ENCODE data around the gene SNX7.
A peak's percentile ranks its signal among the peaks of the same experiment; 100 is the strongest.

The SNX7 gene

DNA sequence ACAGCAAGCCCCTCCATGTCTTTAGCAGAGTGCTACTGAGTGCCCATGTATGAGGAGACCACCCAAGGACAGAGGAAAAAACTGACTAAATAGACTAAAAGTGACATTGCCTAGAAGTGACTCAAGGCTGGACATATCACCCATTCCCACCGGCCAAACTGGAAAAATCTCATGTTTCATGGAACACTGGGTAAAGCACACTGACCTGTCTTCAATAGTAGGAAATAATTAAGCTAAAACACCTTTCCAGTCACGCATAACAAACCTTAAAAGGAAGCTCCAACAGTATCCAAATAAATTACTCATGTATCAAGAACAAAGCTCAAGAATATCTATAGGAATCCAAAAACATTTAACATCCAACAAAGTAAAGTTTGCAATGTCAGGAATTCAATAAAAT is 120.4 kb downstream of the SNX7 start:
- no peaks in the 10 kb centered on the region for H3K27me3 Mint-ChIP-seq
- no peak for ATAC-seq
- peaks cover 11% of the 10 kb centered on the region for H3K9me3 Mint-ChIP-seq
- H3K36me3 Mint-ChIP-seq: no peaks in the 10 kb centered on the region
- no peak overlapping the region for H3K4me3 Mint-ChIP-seq
- no peak overlapping the region for H3K27ac Mint-ChIP-seq
- H3K4me1 Mint-ChIP-seq: no peaks in the 10 kb centered on the region

DNA sequence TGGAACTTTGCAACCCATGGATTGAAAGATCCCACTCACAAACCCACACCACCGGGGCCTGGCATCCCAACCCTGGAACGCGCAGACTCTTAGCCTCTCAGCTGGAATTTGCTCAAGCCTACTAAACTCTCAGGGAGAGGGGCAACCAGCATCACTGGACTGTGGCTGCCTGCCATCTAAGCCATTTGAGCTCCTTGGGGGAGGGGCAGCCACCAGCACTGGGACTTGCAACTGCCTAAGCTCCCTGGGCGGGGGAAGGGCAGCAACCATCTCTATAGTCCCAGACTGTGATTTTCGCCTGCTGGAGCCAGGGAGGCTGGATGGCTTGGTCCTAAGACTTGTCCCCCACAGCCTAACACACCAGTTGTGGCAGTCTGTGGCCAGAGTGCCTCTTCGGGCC is 122.3 kb downstream of the SNX7 start:
- H3K9me3 Mint-ChIP-seq: peaks cover 12% of the 10 kb centered on the region
- H3K27me3 Mint-ChIP-seq: no peaks in the 10 kb centered on the region
- no peak for ATAC-seq
- no peak overlapping the region for H3K27ac Mint-ChIP-seq
- H3K4me1 Mint-ChIP-seq: no peaks in the 10 kb centered on the region
- no peaks in the 10 kb centered on the region for H3K36me3 Mint-ChIP-seq
- H3K4me3 Mint-ChIP-seq: no peak overlapping the region

DNA sequence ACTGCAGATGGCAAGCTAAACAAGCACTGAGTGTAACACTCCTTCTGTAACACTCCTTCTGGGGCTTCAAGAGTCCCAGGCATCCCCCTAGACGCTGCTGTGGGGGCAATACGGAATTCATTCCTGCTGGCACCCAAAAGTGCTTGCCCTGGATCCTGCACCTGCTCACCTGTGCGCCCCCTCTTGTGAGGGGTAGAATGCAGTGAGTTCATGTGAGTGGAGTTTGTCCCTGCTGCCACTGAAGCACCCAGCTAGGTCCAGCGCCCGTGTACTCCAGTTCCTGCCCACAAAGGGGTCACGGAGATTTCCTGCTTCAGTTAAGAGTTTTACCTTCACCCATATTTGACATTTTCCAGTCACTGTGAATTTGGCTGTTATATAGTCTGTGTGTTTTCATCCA is 130.0 kb downstream of the SNX7 start:
- Mint-ChIP-seq H3K27me3 (no peaks in the 10 kb centered on the region), H3K4me3 (no peak overlapping the region), H3K36me3 (no peaks in the 10 kb centered on the region), H3K4me1 (peaks cover 5% of the 10 kb centered on the region), H3K9me3 (peaks cover 5% of the 10 kb centered on the region), H3K27ac (no peak overlapping the region)
- ATAC-seq: no peak

DNA sequence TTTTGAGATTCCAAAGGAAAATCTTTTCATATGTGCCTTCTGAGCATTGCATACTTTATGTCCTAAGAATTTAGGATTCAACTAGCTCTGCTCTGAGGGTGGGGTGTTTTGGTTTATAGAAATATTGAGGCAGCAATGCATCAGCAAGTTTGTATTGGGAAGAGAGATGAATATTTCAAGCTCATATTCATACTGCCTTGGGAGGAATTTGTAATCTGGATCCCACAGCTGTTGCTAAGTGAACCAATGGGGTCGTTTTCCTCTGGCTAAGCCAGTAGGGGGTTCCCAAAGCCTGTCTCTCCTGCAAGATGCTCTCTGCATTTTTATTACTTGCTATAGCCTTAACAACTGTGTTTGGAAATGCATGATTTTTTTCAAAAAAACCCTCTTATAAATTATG is 130.6 kb downstream of the SNX7 start:
- Mint-ChIP-seq H3K4me3 (no peak overlapping the region), H3K4me1 (peaks cover 5% of the 10 kb centered on the region), H3K27me3 (no peaks in the 10 kb centered on the region), H3K27ac (no peak overlapping the region), H3K9me3 (no peaks in the 10 kb centered on the region), H3K36me3 (no peaks in the 10 kb centered on the region)
- ATAC-seq: no peak

DNA sequence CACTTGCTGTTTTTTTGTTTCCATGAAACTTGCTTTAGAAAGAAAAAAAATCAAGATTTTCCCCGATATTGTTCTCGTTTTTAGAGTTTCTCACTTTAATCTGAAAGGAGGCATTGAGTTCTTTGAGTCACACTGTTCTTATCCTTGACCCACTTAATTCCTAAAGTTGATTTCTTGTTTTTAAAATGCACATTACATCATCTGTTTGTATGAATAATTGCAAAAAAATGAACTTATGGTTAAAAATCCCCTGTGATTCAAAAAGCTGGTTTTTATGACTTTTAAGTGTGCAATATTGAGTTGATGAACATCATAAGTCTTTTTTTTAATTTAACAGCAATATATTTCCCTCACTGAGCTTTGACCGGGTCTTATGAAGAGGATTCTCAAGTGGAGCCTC is 131.6 kb downstream of the SNX7 start:
- no peaks in the 10 kb centered on the region for H3K27me3 Mint-ChIP-seq
- no peak for ATAC-seq
- no peak overlapping the region for H3K27ac Mint-ChIP-seq
- peaks cover 5% of the 10 kb centered on the region for H3K4me1 Mint-ChIP-seq
- no peak overlapping the region for H3K4me3 Mint-ChIP-seq
- H3K36me3 Mint-ChIP-seq: no peaks in the 10 kb centered on the region
- H3K9me3 Mint-ChIP-seq: no peaks in the 10 kb centered on the region

DNA sequence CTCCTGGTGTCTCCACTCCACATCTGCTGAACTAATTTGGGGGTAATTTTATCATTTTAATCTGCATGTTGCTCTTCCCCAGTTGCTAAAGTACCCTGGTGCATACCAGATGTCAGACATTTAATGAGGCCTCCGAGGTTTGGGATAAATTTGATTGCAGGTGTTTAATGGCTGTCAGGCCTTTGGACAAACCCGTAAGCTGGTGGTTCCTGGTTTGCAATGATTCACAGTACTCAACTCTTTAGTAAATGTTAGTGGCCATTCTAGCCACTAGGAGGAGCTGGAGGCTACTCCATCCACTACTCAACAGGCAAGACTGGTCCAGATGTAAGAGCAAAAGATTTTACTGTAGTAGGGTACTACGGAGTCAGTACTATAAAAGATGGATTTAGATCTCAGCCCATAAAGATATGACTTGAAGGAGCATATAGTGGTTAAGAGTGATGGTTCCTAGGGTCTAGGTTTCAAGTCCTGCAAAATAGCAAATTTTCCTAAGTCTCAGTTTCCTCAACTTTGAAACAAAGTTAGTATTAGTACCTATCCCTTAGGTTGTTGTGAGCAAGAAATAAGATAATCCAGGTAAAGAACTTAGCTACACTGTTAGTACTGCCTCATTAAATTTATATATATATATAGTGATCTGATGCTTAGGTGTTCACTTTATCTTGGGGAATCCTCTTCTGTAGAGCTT is 132.8 kb downstream of the SNX7 start:
- ATAC-seq: peak; percentile 85
- Mint-ChIP-seq H3K36me3 (no peaks in the 10 kb centered on the region), H3K27ac (peak overlapping the region; percentile 55), H3K4me3 (no peak overlapping the region), H3K27me3 (no peaks in the 10 kb centered on the region), H3K4me1 (peaks cover 5% of the 10 kb centered on the region), H3K9me3 (no peaks in the 10 kb centered on the region)

DNA sequence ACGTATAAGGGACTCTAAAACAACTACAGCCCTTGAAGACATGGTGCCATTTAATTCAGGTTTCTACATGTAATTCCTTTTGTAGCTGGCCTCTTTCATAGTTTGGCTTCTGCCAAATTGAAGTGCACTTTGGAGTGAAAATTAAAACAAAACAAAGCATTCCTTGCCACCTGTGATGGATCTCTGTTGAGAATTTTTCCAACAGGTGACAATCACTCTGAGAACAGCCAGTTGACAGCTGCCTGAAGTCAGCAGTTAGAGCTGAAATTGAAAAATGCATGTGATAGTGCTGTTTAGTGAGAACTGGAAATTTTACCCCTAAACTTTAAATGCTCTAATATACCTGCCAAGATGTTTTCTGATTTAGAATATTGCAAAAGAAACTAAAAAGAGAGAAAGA is 134.5 kb downstream of the SNX7 start:
- Mint-ChIP-seq H3K4me1 (peaks cover 5% of the 10 kb centered on the region), H3K27ac (no peak overlapping the region), H3K27me3 (no peaks in the 10 kb centered on the region), H3K9me3 (no peaks in the 10 kb centered on the region), H3K36me3 (no peaks in the 10 kb centered on the region), H3K4me3 (no peak overlapping the region)
- no peak for ATAC-seq

DNA sequence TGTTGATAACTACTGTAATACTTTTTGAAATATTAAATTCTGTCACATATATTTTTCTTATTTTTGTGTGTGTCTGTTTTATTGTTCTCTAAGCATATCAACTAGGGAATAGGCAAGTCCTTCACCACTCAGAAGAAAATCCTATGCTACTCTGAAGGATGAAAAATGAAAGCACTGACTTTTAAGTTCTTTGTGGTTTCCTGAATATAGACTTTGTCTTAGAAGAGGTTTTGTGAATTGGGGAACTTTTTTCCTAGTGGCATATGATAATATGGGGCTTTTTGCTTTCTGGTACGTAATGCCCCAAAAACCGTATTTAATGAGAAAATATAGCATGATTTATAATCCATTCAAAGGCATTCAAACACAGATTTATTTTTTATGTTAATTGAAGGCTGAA is 136.0 kb downstream of the SNX7 start:
- no peak for ATAC-seq
- Mint-ChIP-seq H3K27ac (no peak overlapping the region), H3K27me3 (no peaks in the 10 kb centered on the region), H3K4me3 (no peak overlapping the region), H3K36me3 (no peaks in the 10 kb centered on the region), H3K4me1 (peaks cover 5% of the 10 kb centered on the region), H3K9me3 (no peaks in the 10 kb centered on the region)
